HFFc6 (cell line): ENCODE results near the gene LDLRAD4. TPM values are rescaled to one million over a fixed set of nuclear protein-coding genes. Genes with fewer than 3 reads are reported as not detected.

ENCODE experiments used
- DNase-seq: peaks from one replicate; pipeline ENCODE4 v3.0.0-alpha.2; 2018
- H3K27ac Mint-ChIP-seq: 2 replicates; pipeline ENCODE4 v1.8.0; 2020; ENCODE audit warnings: mild to moderate bottlenecking, mixed read lengths
- H3K27me3 Mint-ChIP-seq: 2 replicates; pipeline ENCODE4 v1.8.0; 2021; ENCODE audit warnings: mild to moderate bottlenecking, moderate library complexity, mixed read lengths; ENCODE audit not compliant: insufficient read depth
- H3K36me3 Mint-ChIP-seq: 2 replicates; pipeline ENCODE4 v1.8.0; 2021; ENCODE audit warnings: low read depth, mixed read lengths
- H3K4me1 Mint-ChIP-seq: 2 replicates; pipeline ENCODE4 v1.8.0; 2020; ENCODE audit warnings: low read depth, mixed read lengths
- H3K4me3 Mint-ChIP-seq: 2 replicates; pipeline ENCODE4 v1.8.0; 2020; ENCODE audit warnings: mild to moderate bottlenecking, moderate library complexity, mixed read lengths
- H3K9me3 Mint-ChIP-seq: 2 replicates; pipeline ENCODE4 v1.8.0; 2020; ENCODE audit warnings: mild to moderate bottlenecking, mixed read lengths
- total RNA-seq, 6 experiments: library from RNA; stranded (reverse); fragmentation: NEBNext Ultra II Directional; extraction: Animal tissue kit (Norgen Biotek cat#: 25700); gene quantifications; 2 replicates in 1 of 6; 3 replicates in 5 of 6; pipeline ENCODE4 v1.2.3, GENCODE V29; 2021
- TF ChIP-seq, protein P1 (sequence below): fragments of 200-600 bp; sonication (generic); IDR thresholded peaks from 2 replicates; pipeline ENCODE4 v1.5.0; 2021; ENCODE audit warnings: antibody characterized with exemption, mild to moderate bottlenecking

Gene LDLRAD4
- total RNA-seq, 6 experiments from 2014 or later: not detected

DNA sequence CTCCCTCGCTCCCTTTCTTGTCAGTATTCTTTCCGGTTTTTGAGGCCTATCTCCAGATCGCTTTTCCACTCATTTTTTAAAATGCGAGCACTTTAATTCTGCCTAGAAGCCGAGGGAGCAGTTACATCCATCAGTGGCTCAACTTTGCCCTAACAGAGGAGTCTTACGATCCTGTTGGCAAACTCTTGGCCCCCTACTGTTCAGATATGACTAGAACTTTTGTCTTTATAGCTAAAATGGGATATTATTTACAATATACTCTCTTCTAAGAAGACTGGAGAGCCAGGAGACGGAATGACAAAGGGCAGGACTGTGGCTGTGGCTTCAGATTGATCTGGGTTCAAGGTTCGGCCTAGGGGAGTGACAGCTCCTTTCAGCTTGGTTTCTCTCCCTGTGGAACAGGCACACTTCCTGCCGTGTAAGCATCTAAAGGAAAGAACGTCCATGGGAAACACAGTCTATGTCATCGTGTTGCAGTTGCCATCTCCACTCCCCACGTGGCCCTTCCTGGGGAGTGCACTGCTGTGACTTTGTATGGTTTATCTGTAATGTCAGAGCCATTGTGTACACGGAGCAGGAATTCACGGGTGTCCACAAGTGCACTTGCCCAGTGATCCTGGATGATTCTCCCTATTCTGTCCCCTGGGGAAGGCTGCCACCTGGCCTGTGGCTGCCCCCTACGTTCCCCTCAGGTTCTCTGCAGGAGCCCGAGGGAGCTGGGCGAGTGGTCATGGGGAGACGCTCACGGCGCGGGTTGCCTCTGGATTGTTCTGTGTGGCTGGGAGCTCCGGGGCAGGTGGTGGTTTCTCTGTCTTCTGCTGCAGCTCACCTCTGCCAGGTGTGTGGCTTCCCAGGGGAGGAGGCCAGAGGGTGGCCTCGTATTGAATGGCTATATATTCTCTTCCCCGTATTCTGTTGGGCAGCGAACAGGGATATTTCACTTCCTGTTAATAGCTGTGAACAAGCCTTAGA, 222.0 kb downstream of the LDLRAD4 start:
- TF ChIP-seq, protein P1, sequence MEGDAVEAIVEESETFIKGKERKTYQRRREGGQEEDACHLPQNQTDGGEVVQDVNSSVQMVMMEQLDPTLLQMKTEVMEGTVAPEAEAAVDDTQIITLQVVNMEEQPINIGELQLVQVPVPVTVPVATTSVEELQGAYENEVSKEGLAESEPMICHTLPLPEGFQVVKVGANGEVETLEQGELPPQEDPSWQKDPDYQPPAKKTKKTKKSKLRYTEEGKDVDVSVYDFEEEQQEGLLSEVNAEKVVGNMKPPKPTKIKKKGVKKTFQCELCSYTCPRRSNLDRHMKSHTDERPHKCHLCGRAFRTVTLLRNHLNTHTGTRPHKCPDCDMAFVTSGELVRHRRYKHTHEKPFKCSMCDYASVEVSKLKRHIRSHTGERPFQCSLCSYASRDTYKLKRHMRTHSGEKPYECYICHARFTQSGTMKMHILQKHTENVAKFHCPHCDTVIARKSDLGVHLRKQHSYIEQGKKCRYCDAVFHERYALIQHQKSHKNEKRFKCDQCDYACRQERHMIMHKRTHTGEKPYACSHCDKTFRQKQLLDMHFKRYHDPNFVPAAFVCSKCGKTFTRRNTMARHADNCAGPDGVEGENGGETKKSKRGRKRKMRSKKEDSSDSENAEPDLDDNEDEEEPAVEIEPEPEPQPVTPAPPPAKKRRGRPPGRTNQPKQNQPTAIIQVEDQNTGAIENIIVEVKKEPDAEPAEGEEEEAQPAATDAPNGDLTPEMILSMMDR: peak; percentile 40
- no peak for DNase-seq
- no peaks in the 10 kb centered on the region for H3K36me3 Mint-ChIP-seq
- no peak overlapping the region for H3K4me3 Mint-ChIP-seq
- peaks cover 23% of the 10 kb centered on the region; the same call in 1 of the 2 replicates for H3K9me3 Mint-ChIP-seq
- H3K27ac Mint-ChIP-seq: no peak overlapping the region
- peaks cover 8% of the 10 kb centered on the region; the same call in 1 of the 2 replicates for H3K4me1 Mint-ChIP-seq
- H3K27me3 Mint-ChIP-seq: peaks cover 13% of the 10 kb centered on the region

DNA sequence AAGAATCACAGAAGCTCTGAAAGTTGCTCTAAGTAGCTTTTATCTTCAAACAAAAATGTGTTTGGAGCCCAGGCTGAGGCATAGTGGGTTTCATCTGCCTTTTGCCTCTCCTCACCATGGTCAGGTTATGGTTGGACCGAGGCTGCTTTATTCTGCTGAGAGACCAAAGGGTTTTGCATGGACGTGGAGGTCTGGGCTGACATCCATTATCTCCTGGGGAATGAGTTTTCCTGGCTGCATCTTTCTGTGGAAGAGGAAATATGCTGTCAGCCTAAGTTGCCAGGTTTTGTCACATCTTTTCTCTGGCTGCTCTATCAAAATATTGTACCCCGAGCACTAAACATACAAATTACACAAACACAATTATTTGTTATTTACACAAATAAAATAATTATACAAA, 223.2 kb downstream of the LDLRAD4 start:
- peaks cover 23% of the 10 kb centered on the region; the same call in 1 of the 2 replicates for H3K9me3 Mint-ChIP-seq
- TF ChIP-seq, protein P1: no peak
- H3K4me3 Mint-ChIP-seq: no peak overlapping the region
- DNase-seq: no peak
- no peaks in the 10 kb centered on the region for H3K36me3 Mint-ChIP-seq
- H3K27me3 Mint-ChIP-seq: peaks cover 13% of the 10 kb centered on the region
- no peak overlapping the region for H3K27ac Mint-ChIP-seq
- no peaks in the 10 kb centered on the region for H3K4me1 Mint-ChIP-seq

DNA sequence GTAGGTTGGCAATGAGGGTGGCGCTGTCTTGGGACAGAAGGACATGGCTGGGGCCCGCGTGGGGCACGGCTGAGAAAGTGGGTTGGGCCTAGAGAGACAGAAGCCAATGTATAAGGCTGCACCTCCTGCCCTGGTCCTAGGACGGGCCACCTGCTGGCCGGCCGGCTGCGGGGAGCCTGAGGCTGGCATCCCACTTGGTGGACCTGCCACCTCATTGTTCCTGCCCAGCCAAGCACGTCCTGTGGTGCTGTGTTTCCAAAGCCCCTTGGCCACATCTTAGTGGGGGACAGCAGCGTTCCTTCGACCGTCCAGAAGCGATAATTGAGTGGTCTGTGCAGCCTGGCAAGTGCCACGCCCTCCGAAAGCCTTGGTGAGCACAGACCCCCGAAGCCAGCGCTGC, 223.9 kb downstream of the LDLRAD4 start:
- H3K4me3 Mint-ChIP-seq: no peak overlapping the region
- TF ChIP-seq, protein P1: no peak
- peaks cover 13% of the 10 kb centered on the region for H3K27me3 Mint-ChIP-seq
- DNase-seq: no peak
- no peaks in the 10 kb centered on the region for H3K4me1 Mint-ChIP-seq
- no peaks in the 10 kb centered on the region for H3K36me3 Mint-ChIP-seq
- no peak overlapping the region for H3K27ac Mint-ChIP-seq
- peaks cover 23% of the 10 kb centered on the region; the same call in 1 of the 2 replicates for H3K9me3 Mint-ChIP-seq

DNA sequence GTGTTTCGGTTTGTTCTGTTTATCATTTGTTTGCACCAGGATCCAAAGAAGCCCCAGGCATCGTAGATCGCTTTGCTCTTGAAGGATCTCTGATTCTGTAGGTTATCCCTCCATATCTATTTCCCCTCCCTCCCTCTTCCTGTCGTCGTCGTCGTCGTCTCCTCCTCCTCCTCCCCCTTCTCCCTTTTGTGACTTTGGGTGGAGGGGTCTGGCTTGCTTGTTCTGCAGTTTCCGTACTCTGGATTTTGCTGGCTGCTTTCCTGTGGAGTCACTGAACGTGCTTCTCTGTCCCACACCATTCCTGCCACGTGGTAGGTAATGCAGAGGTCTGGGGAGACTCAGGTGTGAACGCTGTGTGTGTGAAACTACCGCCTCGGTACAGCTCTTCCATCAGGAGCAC, 225.0 kb downstream of the LDLRAD4 start:
- H3K9me3 Mint-ChIP-seq: peaks cover 21% of the 10 kb centered on the region; the same call in 1 of the 2 replicates
- H3K4me3 Mint-ChIP-seq: no peak overlapping the region
- no peak overlapping the region for H3K27ac Mint-ChIP-seq
- H3K27me3 Mint-ChIP-seq: peaks cover 15% of the 10 kb centered on the region
- H3K4me1 Mint-ChIP-seq: no peaks in the 10 kb centered on the region
- TF ChIP-seq, protein P1: no peak
- H3K36me3 Mint-ChIP-seq: no peaks in the 10 kb centered on the region; the same call in 1 of the 2 replicates
- DNase-seq: no peak

DNA sequence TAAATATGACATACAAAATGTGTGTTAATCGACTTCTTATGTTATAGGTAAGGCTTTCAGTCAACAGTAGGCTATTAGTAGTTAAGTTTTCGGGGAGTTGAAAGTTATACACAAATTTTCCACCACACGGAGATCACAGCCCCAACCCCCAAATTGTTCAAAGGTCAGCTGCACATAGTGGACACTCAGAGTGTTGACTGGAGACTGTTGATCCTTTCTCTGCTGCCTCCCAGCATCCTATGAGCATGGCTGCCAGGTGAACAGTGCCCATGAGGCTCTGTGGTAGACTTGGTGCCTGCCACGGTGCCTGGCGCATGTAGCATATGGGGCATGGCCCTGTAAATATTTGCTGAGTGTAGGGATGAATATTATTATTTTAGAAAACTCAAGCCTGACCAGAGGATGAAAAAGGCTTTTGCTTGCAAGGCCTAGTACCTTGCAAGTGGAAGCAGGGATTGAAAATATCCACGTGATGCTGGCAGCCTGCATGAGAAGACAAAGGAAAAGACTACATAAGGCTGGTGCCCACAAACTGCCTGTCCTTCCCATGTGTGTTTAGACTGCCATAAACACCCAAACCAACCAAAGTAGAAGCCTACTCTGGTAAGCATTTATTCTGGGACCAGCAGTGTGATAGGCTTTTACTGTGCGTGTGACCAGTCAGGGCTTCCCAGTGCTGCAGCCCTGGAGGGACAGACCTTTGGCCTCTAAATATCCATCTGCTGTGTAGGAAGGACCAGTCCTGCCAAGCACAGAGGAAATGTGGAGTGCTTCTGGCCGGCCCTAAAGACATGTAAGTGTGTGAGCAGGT, 226.1 kb downstream of the LDLRAD4 start:
- Mint-ChIP-seq H3K4me1 (no peaks in the 10 kb centered on the region), H3K36me3 (no peaks in the 10 kb centered on the region; the same call in 1 of the 2 replicates), H3K27me3 (peaks cover 17% of the 10 kb centered on the region), H3K27ac (no peak overlapping the region), H3K4me3 (no peak overlapping the region), H3K9me3 (peaks cover 15% of the 10 kb centered on the region; the same call in 1 of the 2 replicates)
- TF ChIP-seq, protein P1: no peak
- no peak for DNase-seq
